Caco-2 (cell line): ENCODE measurements around the gene POLA1. TPM values are rescaled to one million over a fixed set of nuclear protein-coding genes. Genes with fewer than 3 reads are reported as not detected.

Experiments used
- BruUV-seq: library from RNA; stranded (reverse); fragments of 400-500 nt; replicated peaks from 2 replicates; lab custom pipeline; 2021; lab: Mats Ljungman, UMichigan
- CTCF ChIA-PET: fragments of 300-600 bp; sonication (Branson Sonifier 250); formaldehyde crosslinking; loops from one replicate; lab custom pipeline; 2022; ENCODE audit warnings: antibody characterized with exemption; lab: Charles Lee
- POLR2A ChIA-PET: fragments of 300-600 bp; sonication (Branson Sonifier 250); formaldehyde crosslinking; loops from one replicate; lab custom pipeline; 2022; ENCODE audit warnings: antibody characterized with exemption; lab: Charles Lee
- DNase-seq, 2 experiments: peaks; one replicate each; pipeline versions ENCODE4 v3.0.0 to v3.0.0-alpha.2; 2020 to 2022
- H3K27me3 ChIP-seq: replicated peaks from 2 replicates; pipeline ENCODE4 v1.6.0; 2011; ENCODE audit warnings: low read length; ENCODE audit not compliant: control insufficient read depth, insufficient read depth
- H3K36me3 ChIP-seq: 2 replicates; pipeline ENCODE4 v1.5.1; 2011; ENCODE audit warnings: low read length; ENCODE audit not compliant: control insufficient read depth, insufficient read depth
- H3K4me1 ChIP-seq: fragments of 250-450 bp; sonication (Bioruptor Pico); 2 replicates; pipeline ENCODE4 v1.5.1; 2020; ENCODE audit warnings: mild to moderate bottlenecking
- H3K4me3 ChIP-seq: 2 replicates; pipeline ENCODE4 v1.5.1; 2011; ENCODE audit warnings: low read depth, mild to moderate bottlenecking, control low read depth, low read length
- H3K9me3 ChIP-seq: fragments of 250-450 bp; sonication (Bioruptor Pico); 2 replicates; pipeline ENCODE4 v1.5.1; 2020; ENCODE audit warnings: mild to moderate bottlenecking, moderate library complexity
- H3K27ac Mint-ChIP-seq: one replicate; pipeline ENCODE4 v1.8.0; 2022; ENCODE audit warnings: mixed read lengths; ENCODE audit not compliant: unreplicated experiment
- H3K27me3 Mint-ChIP-seq: one replicate; pipeline ENCODE4 v1.8.0; 2022; ENCODE audit warnings: mixed read lengths; ENCODE audit not compliant: insufficient read depth, unreplicated experiment
- H3K36me3 Mint-ChIP-seq: one replicate; pipeline ENCODE4 v1.8.0; 2022; ENCODE audit warnings: mild to moderate bottlenecking, mixed read lengths; ENCODE audit not compliant: insufficient read depth, unreplicated experiment
- H3K4me1 Mint-ChIP-seq: one replicate; pipeline ENCODE4 v1.8.0; 2022; ENCODE audit warnings: low read depth, mixed read lengths; ENCODE audit not compliant: unreplicated experiment
- H3K4me3 Mint-ChIP-seq: one replicate; pipeline ENCODE4 v1.8.0; 2022; ENCODE audit warnings: mild to moderate bottlenecking, moderate library complexity, mixed read lengths; ENCODE audit not compliant: unreplicated experiment
- H3K9me3 Mint-ChIP-seq: one replicate; pipeline ENCODE4 v1.8.0; 2022; ENCODE audit warnings: mixed read lengths; ENCODE audit not compliant: unreplicated experiment
- intact Hi-C: fragments of 100-400 bp; cut with micrococcal nuclease; formaldehyde crosslinking; loops from one replicate; pipeline ENCODE4 v1.10.0; 2022; ENCODE audit not compliant: unreplicated experiment
- total RNA-seq: library from RNA; stranded (reverse); gene quantifications from 2 replicates; pipeline ENCODE4 v1.2.3, GENCODE V29; 2022
- TF ChIP-seq, protein P1 (sequence below), 2 experiments: fragments of 200-600 bp in 1 of 2; IDR thresholded peaks; 1 replicate in 1 of 2; 2 replicates in 1 of 2; pipeline versions ENCODE4 v1.5.1 to v1.8.0; 2011 to 2022; ENCODE audit warnings: antibody characterized with exemption in 1 of 2, control low read depth in 1 of 2, inconsistent platforms in 1 of 2, low read depth in 1 of 2, low read length in 1 of 2, mild to moderate bottlenecking in 1 of 2, moderate library complexity in 1 of 2; ENCODE audit not compliant: insufficient read depth in 1 of 2, severe bottlenecking in 1 of 2, unreplicated experiment in 1 of 2

POLA1 gene
- total RNA-seq, 1 experiment from 2014 or later, result 23.5 TPM

DNA sequence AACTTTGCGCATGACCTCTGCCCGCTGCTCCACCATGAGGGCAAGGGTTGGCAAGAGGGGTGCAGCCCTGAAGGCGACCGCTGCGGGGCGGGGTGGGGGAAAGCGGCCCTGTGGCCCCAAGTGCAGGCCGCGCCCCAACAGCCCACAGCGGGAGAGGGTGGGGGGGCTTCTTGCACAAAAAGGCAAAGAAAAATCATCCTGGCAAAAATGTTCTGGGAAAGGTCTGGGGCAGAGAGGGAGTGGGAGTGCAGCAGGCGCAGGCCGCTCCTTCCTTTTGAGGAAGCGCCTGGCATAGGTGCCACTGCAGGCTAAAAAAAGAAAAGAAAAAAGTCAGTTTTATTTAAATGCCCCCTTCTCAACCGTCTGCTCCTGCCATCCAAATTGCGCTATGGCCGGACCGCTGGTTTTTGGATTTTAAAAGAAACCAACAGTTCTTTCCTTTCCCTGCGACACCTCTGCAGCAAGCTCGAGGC lies 320.7 kb downstream of the POLA1 start:
- CTCF ChIA-PET, result no interaction called here
- no peaks in the 10 kb centered on the region for H3K27me3 ChIP-seq
- intact Hi-C loops, result no loop called here
- no peak overlapping the region for H3K27ac Mint-ChIP-seq
- H3K36me3 ChIP-seq, result no peaks in the 10 kb centered on the region
- peaks cover 15% of the 10 kb centered on the region for H3K27me3 Mint-ChIP-seq
- peaks cover 6% of the 10 kb centered on the region for H3K36me3 Mint-ChIP-seq
- peak overlapping the region; percentile 71 for H3K4me3 Mint-ChIP-seq
- H3K4me3 ChIP-seq, result no peak overlapping the region
- TF ChIP-seq, protein P1, sequence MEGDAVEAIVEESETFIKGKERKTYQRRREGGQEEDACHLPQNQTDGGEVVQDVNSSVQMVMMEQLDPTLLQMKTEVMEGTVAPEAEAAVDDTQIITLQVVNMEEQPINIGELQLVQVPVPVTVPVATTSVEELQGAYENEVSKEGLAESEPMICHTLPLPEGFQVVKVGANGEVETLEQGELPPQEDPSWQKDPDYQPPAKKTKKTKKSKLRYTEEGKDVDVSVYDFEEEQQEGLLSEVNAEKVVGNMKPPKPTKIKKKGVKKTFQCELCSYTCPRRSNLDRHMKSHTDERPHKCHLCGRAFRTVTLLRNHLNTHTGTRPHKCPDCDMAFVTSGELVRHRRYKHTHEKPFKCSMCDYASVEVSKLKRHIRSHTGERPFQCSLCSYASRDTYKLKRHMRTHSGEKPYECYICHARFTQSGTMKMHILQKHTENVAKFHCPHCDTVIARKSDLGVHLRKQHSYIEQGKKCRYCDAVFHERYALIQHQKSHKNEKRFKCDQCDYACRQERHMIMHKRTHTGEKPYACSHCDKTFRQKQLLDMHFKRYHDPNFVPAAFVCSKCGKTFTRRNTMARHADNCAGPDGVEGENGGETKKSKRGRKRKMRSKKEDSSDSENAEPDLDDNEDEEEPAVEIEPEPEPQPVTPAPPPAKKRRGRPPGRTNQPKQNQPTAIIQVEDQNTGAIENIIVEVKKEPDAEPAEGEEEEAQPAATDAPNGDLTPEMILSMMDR (IDR thresholded peaks at IDR 0.05; ENCODE audit: insufficient read depth in 1 of 2, low read depth in 1 of 2, low read length in 1 of 2, severe bottlenecking in 1 of 2, unreplicated experiment in 1 of 2), result no peak
- POLR2A ChIA-PET, result no interaction called here
- H3K4me1 ChIP-seq, result no peaks in the 10 kb centered on the region
- H3K9me3 ChIP-seq, result no peaks in the 10 kb centered on the region
- no TSS peak for BruUV-seq
- no peaks in the 10 kb centered on the region for H3K9me3 Mint-ChIP-seq
- H3K4me1 Mint-ChIP-seq, result no peaks in the 10 kb centered on the region
- no peak for DNase-seq

DNA sequence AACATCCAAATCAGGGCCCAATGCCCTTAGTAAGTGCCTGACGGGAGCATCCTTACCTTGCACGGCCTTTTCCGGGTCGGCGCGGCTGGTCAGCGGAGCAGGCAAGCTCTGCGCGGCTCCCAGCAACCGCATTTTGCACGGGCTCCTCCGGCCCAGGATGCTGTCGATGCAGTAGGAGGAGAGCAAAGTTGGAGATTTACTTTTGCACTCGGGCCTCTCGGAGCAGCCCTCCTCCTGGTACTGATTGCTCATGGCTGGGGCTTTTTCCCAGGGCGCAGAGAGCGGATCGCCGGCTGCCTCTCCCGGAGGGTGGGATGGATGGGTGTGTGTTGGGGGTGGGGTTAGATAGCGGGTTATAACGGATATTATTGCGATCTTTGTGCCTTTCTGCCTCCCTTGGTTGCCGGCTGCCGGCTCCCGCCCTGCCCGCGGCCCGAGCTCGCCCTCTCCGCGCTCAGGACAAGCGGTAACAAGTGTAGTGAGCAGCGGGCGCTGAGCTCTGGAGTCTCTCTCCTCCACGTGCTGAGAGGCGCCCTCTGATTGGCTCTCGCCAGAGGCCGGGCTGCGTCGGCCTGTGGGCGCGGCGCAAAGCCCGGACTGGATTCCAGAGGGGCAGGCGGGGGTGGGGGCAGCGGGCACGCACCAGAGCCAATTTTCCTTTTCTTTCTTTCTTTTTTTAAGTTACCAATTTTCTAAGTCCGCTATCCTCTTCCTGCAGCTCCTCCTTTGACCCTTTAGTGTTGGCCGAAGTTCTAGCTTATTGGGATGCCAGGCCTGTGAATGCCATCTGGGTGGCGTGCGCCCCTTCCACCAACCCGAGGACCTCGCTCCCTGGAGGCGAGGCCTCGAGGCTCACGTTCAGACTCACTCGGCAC lies 322.0 kb downstream of the POLA1 start, which contains the start of gene ARX:
Gene ARX (minus strand): TSS at position 480 of the 875 bp plus-strand sequence. CDS start 228 bp downstream, at position 252.
- Mint-ChIP-seq H3K4me1 (no peaks in the 10 kb centered on the region), H3K9me3 (no peaks in the 10 kb centered on the region), H3K36me3 (peaks cover 6% of the 10 kb centered on the region), H3K4me3 (peak within 1 kb of the TSS; percentile 73), H3K27ac (no peak within 1 kb of the TSS), H3K27me3 (peaks cover 20% of the 10 kb centered on the region)
- Histone ChIP-seq H3K4me3 (no peak within 1 kb of the TSS), H3K4me1 (no peaks in the 10 kb centered on the region), H3K9me3 (no peaks in the 10 kb centered on the region), H3K36me3 (no peaks in the 10 kb centered on the region), H3K27me3 (no peaks in the 10 kb centered on the region; the same call in 1 of the 2 replicates)
- no TSS peak for BruUV-seq
- ChIA-PET CTCF (no interaction called here), POLR2A (no interaction called here)
- TF ChIP-seq, protein P1 (IDR thresholded peaks at IDR 0.05; ENCODE audit: insufficient read depth in 1 of 2, low read depth in 1 of 2, low read length in 1 of 2, severe bottlenecking in 1 of 2, unreplicated experiment in 1 of 2), result no peak
- DNase-seq, result peak; percentile 67 to 72
- intact Hi-C loops, result no loop called here

DNA sequence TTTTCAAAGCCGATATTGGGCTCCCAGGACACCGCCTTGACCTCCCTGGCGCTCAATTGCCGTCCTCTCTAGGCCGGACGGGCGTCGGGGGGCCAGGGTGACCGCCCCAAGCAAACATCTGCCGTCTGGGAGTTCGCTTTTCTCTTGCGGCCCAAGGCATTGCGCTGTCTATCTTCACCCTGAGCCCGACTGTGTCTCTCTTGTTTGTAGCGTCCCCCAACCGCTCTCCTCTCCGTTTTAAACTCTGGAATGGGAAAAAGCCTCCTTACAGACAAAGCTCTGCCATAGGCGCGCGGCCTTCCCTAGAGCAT lies 322.6 kb downstream of the POLA1 start:
- ChIA-PET CTCF (no interaction called here), POLR2A (no interaction called here)
- Mint-ChIP-seq H3K27ac (no peak overlapping the region), H3K4me3 (peak overlapping the region; percentile 73), H3K9me3 (no peaks in the 10 kb centered on the region), H3K36me3 (peaks cover 6% of the 10 kb centered on the region), H3K27me3 (peaks cover 20% of the 10 kb centered on the region), H3K4me1 (no peaks in the 10 kb centered on the region)
- Histone ChIP-seq H3K4me3 (no peak overlapping the region), H3K27me3 (no peaks in the 10 kb centered on the region; the same call in 1 of the 2 replicates), H3K4me1 (no peaks in the 10 kb centered on the region), H3K9me3 (no peaks in the 10 kb centered on the region), H3K36me3 (no peaks in the 10 kb centered on the region)
- intact Hi-C loops, result no loop called here
- BruUV-seq, result no TSS peak
- DNase-seq, result no peak
- TF ChIP-seq, protein P1 (IDR thresholded peaks at IDR 0.05; ENCODE audit: insufficient read depth in 1 of 2, low read depth in 1 of 2, low read length in 1 of 2, severe bottlenecking in 1 of 2, unreplicated experiment in 1 of 2), result no peak
